Breast epithelium (tissue), 4 donors: ENCODE measurements around the gene CBX7. TPM values are rescaled to one million over a fixed set of nuclear protein-coding genes. Genes with fewer than 3 reads are reported as not detected.

Experiments used
- DNase-seq, 2 donors: peaks; one replicate each; pipeline ENCODE4 v3.0.0-alpha.2; 2019; ENCODE audit warnings: low spot score in 2 of 2
- H3K27ac ChIP-seq, 2 donors: fragments of 200-600 bp; sonication (generic) in 1 of 2; one replicate each; pipeline ENCODE4 v1.5.1; 2016 to 2019; ENCODE audit warnings: mild to moderate bottlenecking in 1 of 2
- H3K27me3 ChIP-seq, 2 donors: fragments of 200-600 bp; sonication (generic) in 1 of 2; one replicate each; pipeline versions ENCODE4 v1.5.1 to v1.6.0; 2017 to 2019; ENCODE audit warnings: control low read depth in 1 of 2, mild to moderate bottlenecking in 1 of 2
- H3K36me3 ChIP-seq: fragments of 200-600 bp; one replicate; pipeline ENCODE4 v1.5.1; 2019
- H3K4me1 ChIP-seq, 2 donors: fragments of 200-600 bp; sonication (generic); one replicate each; pipeline ENCODE4 v1.5.1; 2016 to 2019; ENCODE audit warnings: control low read depth in 1 of 2
- H3K4me3 ChIP-seq, 3 donors: fragments of 200-600 bp; sonication (generic); 1 replicate in 2 of 3; 2 replicates in 1 of 3; pipeline ENCODE4 v1.5.1; 2016 to 2019; ENCODE audit warnings: mild to moderate bottlenecking in 3 of 3, moderate library complexity in 2 of 3
- H3K9me3 ChIP-seq, 2 donors: fragments of 200-600 bp; sonication (generic) in 1 of 2; one replicate each; pipeline ENCODE4 v1.5.1; 2016 to 2019; ENCODE audit warnings: control low read depth in 1 of 2
- POLR2A ChIP-seq: fragments of 450-650 bp; IDR thresholded peaks from one replicate; pipeline ENCODE4 v1.6.1; 2016; ENCODE audit warnings: antibody characterized with exemption, mild to moderate bottlenecking, moderate library complexity
- POLR2AphosphoS5 ChIP-seq, 3 donors: sonication (generic); formaldehyde crosslinking; IDR thresholded peaks; one replicate each; pipeline ENCODE4 v1.6.1; 2017; ENCODE audit warnings: antibody characterized with exemption in 3 of 3
- intact Hi-C: fragments of 100-400 bp; cut with DNase I; formaldehyde crosslinking; loops from one replicate; pipeline ENCODE4 v1.15.1; 2023; ENCODE audit warnings: low total_unique reads
- total RNA-seq, 3 donors: library from RNA; depleted of rRNA; stranded (reverse); fragments of >200 nt; gene quantifications; one replicate each; pipeline ENCODE4 v1.1.0, GENCODE V29; 2016
- TF ChIP-seq, protein P1 (sequence below), 3 donors: fragments of 450-650 bp; IDR thresholded peaks; one replicate each; pipeline ENCODE4 v1.5.1; 2016 to 2017; ENCODE audit warnings: antibody characterized with exemption in 3 of 3, mild to moderate bottlenecking in 3 of 3, moderate library complexity in 3 of 3

The CBX7 gene
- total RNA-seq, 3 donors from 2014 or later: 57.1 to 71.9 (median 71.1) TPM

DNA sequence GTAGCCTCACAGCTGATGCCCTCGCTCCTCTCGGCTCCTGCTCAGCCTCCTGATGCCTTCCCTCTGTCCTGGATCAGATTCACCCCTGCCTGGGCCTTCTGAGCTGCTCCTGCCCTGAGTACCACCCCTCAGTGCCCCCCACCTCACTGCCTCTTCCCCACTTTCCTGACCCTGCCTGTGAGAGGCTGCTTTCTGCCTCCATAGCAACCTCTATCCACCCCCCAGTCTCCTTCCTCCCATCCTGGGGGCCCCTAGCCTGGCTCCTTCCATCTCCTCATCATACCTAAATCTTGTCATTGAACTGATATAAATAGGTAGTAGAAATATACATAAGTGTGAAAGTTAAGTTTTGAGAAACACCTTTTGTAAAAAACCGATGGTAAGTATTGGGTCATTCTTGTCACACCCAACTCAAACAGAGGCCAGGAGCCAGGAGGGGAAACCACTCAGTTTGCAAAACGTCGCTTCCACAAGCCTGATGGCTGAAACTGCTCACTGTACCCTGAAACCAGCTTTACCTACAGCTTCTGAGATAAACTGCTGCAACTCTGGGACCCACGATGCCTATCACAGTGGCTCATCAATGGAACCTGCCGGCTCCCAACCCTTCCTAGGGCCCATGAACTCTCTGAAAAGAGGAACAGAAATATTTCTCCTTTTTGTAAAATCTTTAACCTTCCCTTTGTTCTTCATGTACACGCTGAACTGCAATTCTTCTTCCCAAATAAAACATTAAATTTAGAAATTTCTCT lies 60.2 kb downstream of the CBX7 start:
- intact Hi-C loops: no loop called here
- no peak for DNase-seq
- Histone ChIP-seq H3K27me3 (no peaks in the 10 kb centered on the region), H3K4me3 (no peak overlapping the region), H3K9me3 (no peaks in the 10 kb centered on the region), H3K4me1 (peaks cover 0 to 3% of the 10 kb centered on the region in 2 donors), H3K27ac (no peak overlapping the region), H3K36me3 (no peaks in the 10 kb centered on the region)
- TF ChIP-seq POLR2A (no peak), POLR2AphosphoS5 (IDR thresholded peaks at IDR 0.05) (no peak)
- TF ChIP-seq, protein P1, sequence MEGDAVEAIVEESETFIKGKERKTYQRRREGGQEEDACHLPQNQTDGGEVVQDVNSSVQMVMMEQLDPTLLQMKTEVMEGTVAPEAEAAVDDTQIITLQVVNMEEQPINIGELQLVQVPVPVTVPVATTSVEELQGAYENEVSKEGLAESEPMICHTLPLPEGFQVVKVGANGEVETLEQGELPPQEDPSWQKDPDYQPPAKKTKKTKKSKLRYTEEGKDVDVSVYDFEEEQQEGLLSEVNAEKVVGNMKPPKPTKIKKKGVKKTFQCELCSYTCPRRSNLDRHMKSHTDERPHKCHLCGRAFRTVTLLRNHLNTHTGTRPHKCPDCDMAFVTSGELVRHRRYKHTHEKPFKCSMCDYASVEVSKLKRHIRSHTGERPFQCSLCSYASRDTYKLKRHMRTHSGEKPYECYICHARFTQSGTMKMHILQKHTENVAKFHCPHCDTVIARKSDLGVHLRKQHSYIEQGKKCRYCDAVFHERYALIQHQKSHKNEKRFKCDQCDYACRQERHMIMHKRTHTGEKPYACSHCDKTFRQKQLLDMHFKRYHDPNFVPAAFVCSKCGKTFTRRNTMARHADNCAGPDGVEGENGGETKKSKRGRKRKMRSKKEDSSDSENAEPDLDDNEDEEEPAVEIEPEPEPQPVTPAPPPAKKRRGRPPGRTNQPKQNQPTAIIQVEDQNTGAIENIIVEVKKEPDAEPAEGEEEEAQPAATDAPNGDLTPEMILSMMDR (IDR thresholded peaks at IDR 0.05): no peak

DNA sequence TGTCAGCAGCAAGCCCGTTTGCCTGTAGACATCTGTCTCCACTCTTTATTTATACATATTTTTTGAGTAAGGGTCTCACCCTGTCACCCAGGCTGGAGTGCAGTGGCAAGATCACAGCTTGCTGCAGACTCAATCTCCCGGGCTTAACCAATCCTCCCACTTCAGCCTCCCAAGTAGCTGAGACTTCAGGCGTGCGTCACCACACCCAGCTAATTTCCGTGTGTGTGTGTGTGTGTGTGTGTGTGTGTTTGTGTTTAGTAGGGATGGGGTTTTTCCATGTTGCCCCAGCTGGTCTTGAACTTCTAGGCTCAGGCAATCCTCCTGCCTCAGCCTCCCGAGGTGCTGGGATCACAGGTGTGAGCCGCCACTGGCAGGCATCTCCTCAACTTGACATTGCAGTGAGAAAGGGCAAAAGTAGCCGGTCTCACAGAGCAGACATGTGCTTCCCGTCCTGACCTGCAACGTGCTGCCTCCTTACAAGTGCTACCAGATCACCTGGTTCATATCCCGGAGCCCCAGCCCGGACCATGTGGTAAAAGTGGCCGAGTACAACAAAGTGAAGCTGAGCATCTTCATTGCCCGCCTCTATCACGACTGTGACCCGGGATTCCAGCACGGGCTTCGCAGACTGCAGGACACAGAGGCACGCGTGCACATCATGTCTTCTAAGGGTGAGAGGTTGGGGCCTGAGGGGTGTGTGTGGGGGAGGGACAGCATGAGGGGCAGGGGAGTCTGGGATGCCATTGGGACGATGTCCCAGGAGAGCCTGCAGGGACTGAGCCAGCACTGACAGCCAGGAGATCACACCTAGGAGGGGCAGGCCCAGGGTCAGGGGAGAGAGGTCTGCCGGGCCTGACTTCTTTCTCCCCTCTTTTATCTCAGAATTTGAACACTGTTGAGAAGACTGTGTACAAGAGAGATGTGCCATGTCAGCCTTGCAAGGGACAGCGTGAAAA lies 61.1 kb downstream of the CBX7 start:
- no peak for DNase-seq
- peak overlapping the region in 1 of 2 donors; percentile 3 for H3K27ac ChIP-seq
- no peaks in the 10 kb centered on the region for H3K9me3 ChIP-seq
- intact Hi-C loops: loop anchor here (2.0 kb wide), 1 partner anchor 27 kb away; no protein-coding TSS in a partner anchor
- H3K4me1 ChIP-seq: no peaks in the 10 kb centered on the region
- H3K4me3 ChIP-seq: no peak overlapping the region
- TF ChIP-seq, protein P1 (IDR thresholded peaks at IDR 0.05): no peak
- TF ChIP-seq POLR2A: no peak
- TF ChIP-seq POLR2AphosphoS5 (IDR thresholded peaks at IDR 0.05): no peak
- no peaks in the 10 kb centered on the region for H3K36me3 ChIP-seq
- H3K27me3 ChIP-seq: no peaks in the 10 kb centered on the region

DNA sequence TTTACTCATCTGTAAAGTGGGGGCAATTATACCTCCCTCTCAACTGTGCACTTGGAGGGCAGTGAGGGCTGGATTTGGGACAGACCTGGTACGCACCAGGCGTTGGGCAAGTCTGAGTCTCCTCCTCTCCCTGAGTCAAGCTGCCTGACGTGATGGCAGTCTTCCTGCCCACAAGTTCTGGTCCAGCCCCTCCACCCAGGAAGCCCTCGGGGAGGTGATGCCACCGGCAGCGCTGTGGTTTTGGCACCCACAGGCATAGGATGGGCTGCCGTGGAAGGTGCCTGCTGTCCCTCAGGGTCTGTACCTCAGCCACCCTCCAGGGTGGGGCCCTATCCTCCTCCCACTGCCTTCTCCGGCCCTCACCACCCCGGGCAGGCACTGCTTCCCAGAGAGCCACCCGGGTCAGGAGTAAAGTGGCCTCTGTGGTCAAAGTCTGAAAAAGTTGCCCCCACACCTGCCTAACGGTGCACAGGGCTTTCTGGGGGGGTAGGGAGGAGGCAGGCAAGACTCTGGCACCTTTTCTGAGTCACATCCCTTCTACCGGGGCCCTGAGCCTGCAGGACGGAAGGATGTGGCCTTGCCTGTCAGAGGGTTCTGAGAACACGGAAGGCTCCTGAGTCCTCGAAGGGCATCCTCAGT lies 61.9 kb downstream of the CBX7 start:
- no peaks in the 10 kb centered on the region for H3K27me3 ChIP-seq
- no peaks in the 10 kb centered on the region for H3K36me3 ChIP-seq
- TF ChIP-seq POLR2A (no peak), POLR2AphosphoS5 (IDR thresholded peaks at IDR 0.05) (no peak)
- TF ChIP-seq, protein P1 (IDR thresholded peaks at IDR 0.05): no peak
- intact Hi-C loops: loop anchor here (2.0 kb wide), 1 partner anchor 26 kb away; no protein-coding TSS in a partner anchor
- no peak overlapping the region for H3K4me3 ChIP-seq
- DNase-seq: peak in 1 of 2 donors; percentile 32
- no peaks in the 10 kb centered on the region for H3K9me3 ChIP-seq
- H3K4me1 ChIP-seq: no peaks in the 10 kb centered on the region
- H3K27ac ChIP-seq: peak overlapping the region in 1 of 2 donors; percentile 43

DNA sequence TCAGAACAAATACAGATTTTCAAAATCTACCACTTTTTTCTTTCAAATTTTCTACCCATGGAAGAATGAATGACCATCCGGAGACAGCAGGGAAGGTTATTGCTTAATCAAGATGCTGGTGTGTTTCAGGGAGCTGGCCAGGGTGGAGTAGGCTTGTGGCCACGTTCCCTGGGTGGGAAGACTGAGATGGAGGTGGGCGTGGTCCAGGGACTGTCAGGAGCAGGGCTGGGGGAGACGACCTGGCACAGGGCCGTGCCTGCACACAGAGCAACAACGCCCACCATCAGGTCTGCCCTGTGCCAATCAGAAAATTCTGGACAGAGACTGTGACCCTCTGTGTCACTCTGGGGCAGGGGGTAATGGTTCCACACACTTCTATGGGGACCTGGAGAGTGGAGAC lies 62.6 kb downstream of the CBX7 start:
- DNase-seq: no peak
- Histone ChIP-seq H3K27me3 (no peaks in the 10 kb centered on the region), H3K27ac (peak overlapping the region in 1 of 2 donors; percentile 43), H3K9me3 (no peaks in the 10 kb centered on the region), H3K36me3 (no peaks in the 10 kb centered on the region), H3K4me3 (no peak overlapping the region), H3K4me1 (no peaks in the 10 kb centered on the region)
- no peak for TF ChIP-seq POLR2A
- no peak for TF ChIP-seq POLR2AphosphoS5 (IDR thresholded peaks at IDR 0.05)
- TF ChIP-seq, protein P1 (IDR thresholded peaks at IDR 0.05): no peak
- intact Hi-C loops: loop anchor here (2.0 to 10.0 kb wide), 2 partner anchors 25 to 1955 kb away; no protein-coding TSS in a partner anchor
